Ovary (tissue), 3 donors: ENCODE measurements around the gene ALDH3B2.

ENCODE experiments used
- EP300 ChIP-seq: sonication (generic); formaldehyde crosslinking; IDR thresholded peaks from one replicate; pipeline ENCODE4 v1.6.1; 2017; ENCODE audit warnings: antibody characterized with exemption
- TF ChIP-seq, protein P1 (sequence below), 3 donors: fragments of 450-650 bp in 2 of 3; fragments of 200-600 bp in 1 of 3; IDR thresholded peaks; one replicate each; pipeline versions ENCODE4 v1.5.1 to v1.8.0; 2016 to 2022; ENCODE audit warnings: antibody characterized with exemption in 3 of 3, mild to moderate bottlenecking in 1 of 3
- donor health status: DM: no; HTN: no; CAD: no.

- TF ChIP-seq EP300 = no peak
- TF ChIP-seq, protein P1, sequence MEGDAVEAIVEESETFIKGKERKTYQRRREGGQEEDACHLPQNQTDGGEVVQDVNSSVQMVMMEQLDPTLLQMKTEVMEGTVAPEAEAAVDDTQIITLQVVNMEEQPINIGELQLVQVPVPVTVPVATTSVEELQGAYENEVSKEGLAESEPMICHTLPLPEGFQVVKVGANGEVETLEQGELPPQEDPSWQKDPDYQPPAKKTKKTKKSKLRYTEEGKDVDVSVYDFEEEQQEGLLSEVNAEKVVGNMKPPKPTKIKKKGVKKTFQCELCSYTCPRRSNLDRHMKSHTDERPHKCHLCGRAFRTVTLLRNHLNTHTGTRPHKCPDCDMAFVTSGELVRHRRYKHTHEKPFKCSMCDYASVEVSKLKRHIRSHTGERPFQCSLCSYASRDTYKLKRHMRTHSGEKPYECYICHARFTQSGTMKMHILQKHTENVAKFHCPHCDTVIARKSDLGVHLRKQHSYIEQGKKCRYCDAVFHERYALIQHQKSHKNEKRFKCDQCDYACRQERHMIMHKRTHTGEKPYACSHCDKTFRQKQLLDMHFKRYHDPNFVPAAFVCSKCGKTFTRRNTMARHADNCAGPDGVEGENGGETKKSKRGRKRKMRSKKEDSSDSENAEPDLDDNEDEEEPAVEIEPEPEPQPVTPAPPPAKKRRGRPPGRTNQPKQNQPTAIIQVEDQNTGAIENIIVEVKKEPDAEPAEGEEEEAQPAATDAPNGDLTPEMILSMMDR (IDR thresholded peaks at IDR 0.05) = no peak
These were observed 61.0 kb downstream of the ALDH3B2 start for GRCh38 chr11:67613313-67613959.
